IMR-90 (cell line): ENCODE measurements around the gene MLH3. TPM values are rescaled to one million over a fixed set of nuclear protein-coding genes. Genes with fewer than 3 reads are reported as not detected.

Source experiments
- ATAC-seq: fragments of 200-7000 bp; cut with Tn5 transposase; 2 replicates; pipeline ENCODE4 v1.9.1; 2020; ENCODE audit warnings: low read depth, mild to moderate bottlenecking, moderate library complexity
- BruUV-seq: library from RNA; stranded (reverse); fragments of 400-500 nt; replicated peaks from 2 replicates; lab custom pipeline; 2021; lab: Mats Ljungman, UMichigan
- CTCF ChIA-PET: fragments of 300-600 bp; formaldehyde crosslinking; extraction: SDS; loops from one replicate; lab custom pipeline; 2021; ENCODE audit warnings: antibody characterized with exemption; lab: Yijun Ruan, JAX
- POLR2A ChIA-PET: fragments of 300-600 bp; sonication (Branson Sonifier 250); formaldehyde crosslinking; loops from one replicate; lab custom pipeline; 2022; ENCODE audit warnings: antibody characterized with exemption; ENCODE audit not compliant: unreplicated experiment; lab: Charles Lee
- DNase-seq: peaks from one replicate; pipeline ENCODE4 v3.0.0; 2013
- H2AFZ ChIP-seq: replicated peaks from 2 replicates; pipeline ENCODE3; 2013; ENCODE audit warnings: low read length, mild to moderate bottlenecking; ENCODE audit not compliant: poor library complexity
- H2AK5ac ChIP-seq: 2 replicates; pipeline ENCODE4 v1.6.1; 2013; ENCODE audit warnings: low read depth, low read length, inconsistent platforms
- H2AK9ac ChIP-seq: replicated peaks from 2 replicates; pipeline ENCODE3; 2013; ENCODE audit warnings: mild to moderate bottlenecking, low read depth, low read length, moderate library complexity; ENCODE audit not compliant: poor library complexity
- H2BK120ac ChIP-seq: 2 replicates; pipeline ENCODE4 v1.6.1; 2013; ENCODE audit warnings: low read depth, low read length, inconsistent platforms
- H2BK15ac ChIP-seq: 3 replicates; pipeline ENCODE4 v1.6.1; 2013; ENCODE audit warnings: low read depth, low read length, inconsistent platforms
- H2BK20ac ChIP-seq: 2 replicates; pipeline ENCODE4 v1.6.1; 2013; ENCODE audit warnings: low read depth, mild to moderate bottlenecking, inconsistent platforms, low read length, moderate library complexity
- H2BK5ac ChIP-seq: 2 replicates; pipeline ENCODE4 v1.6.1; 2013; ENCODE audit warnings: mild to moderate bottlenecking, low read depth, low read length, inconsistent platforms; ENCODE audit not compliant: poor library complexity, severe bottlenecking
- H3K14ac ChIP-seq: replicated peaks from 2 replicates; pipeline ENCODE4 v1.6.1; 2013; ENCODE audit warnings: low read depth, low read length, inconsistent platforms
- H3K18ac ChIP-seq: 2 replicates; pipeline ENCODE4 v1.6.1; 2013; ENCODE audit warnings: low read depth, low read length, control low read depth
- H3K23ac ChIP-seq: 2 replicates; pipeline ENCODE4 v1.6.1; 2013; ENCODE audit warnings: low read depth, low read length, inconsistent platforms
- H3K27ac ChIP-seq: 2 replicates; pipeline ENCODE4 v1.5.1; 2013; ENCODE audit warnings: mild to moderate bottlenecking, control low read depth, low read length; ENCODE audit not compliant: insufficient read depth
- H3K27me3 ChIP-seq: 2 replicates; pipeline ENCODE4 v1.6.1; 2013; ENCODE audit warnings: low read length; ENCODE audit not compliant: control insufficient read depth, insufficient read depth
- H3K36me3 ChIP-seq: 2 replicates; pipeline ENCODE4 v1.6.1; 2013; ENCODE audit warnings: low read length, mixed read lengths; ENCODE audit not compliant: control insufficient read depth, insufficient read depth
- H3K4ac ChIP-seq: 2 replicates; pipeline ENCODE4 v1.6.1; 2013; ENCODE audit warnings: low read depth, low read length, inconsistent platforms
- H3K4me1 ChIP-seq: 2 replicates; pipeline ENCODE4 v1.6.1; 2013; ENCODE audit warnings: low read length, mixed read lengths; ENCODE audit not compliant: control insufficient read depth, insufficient read depth
- H3K4me2 ChIP-seq: 2 replicates; pipeline ENCODE4 v1.6.1; 2013; ENCODE audit warnings: low read depth, mild to moderate bottlenecking, control low read depth, low read length, moderate library complexity
- H3K4me3 ChIP-seq: 2 replicates; pipeline ENCODE4 v1.5.1; 2013; ENCODE audit warnings: low read depth, mild to moderate bottlenecking, control low read depth, low read length, moderate library complexity; ENCODE audit not compliant: insufficient read depth
- H3K56ac ChIP-seq: 2 replicates; pipeline ENCODE4 v1.6.1; 2013; ENCODE audit warnings: low read length, inconsistent platforms; ENCODE audit not compliant: insufficient read depth; ENCODE audit errors: extremely low read depth
- H3K79me1 ChIP-seq, 2 experiments: 2 replicates each; pipeline ENCODE4 v1.6.1; 2013; ENCODE audit warnings: low read length in 2 of 2, inconsistent platforms in 1 of 2, low read depth in 1 of 2
- H3K9ac ChIP-seq: 2 replicates; pipeline ENCODE4 v1.6.1; 2013; ENCODE audit warnings: low read depth, low read length, control low read depth
- H3K9me1 ChIP-seq: 2 replicates; pipeline ENCODE4 v1.6.1; 2013; ENCODE audit warnings: low read length, inconsistent platforms; ENCODE audit not compliant: insufficient read depth
- H3K9me3 ChIP-seq: 2 replicates; pipeline ENCODE4 v1.6.1; 2013; ENCODE audit warnings: low read length; ENCODE audit not compliant: control insufficient read depth, insufficient read depth
- H4K20me1 ChIP-seq: 2 replicates; pipeline ENCODE4 v1.6.1; 2013; ENCODE audit warnings: low read length, inconsistent platforms; ENCODE audit not compliant: insufficient read depth
- H4K5ac ChIP-seq: 2 replicates; pipeline ENCODE4 v1.6.1; 2013; ENCODE audit warnings: mild to moderate bottlenecking, low read depth, low read length, control low read depth
- H4K8ac ChIP-seq, 2 experiments: 2 replicates each; pipeline ENCODE4 v1.6.1; 2013; ENCODE audit warnings: low read depth in 2 of 2, low read length in 2 of 2, control low read depth in 1 of 2, inconsistent platforms in 1 of 2
- H4K91ac ChIP-seq: 2 replicates; pipeline ENCODE4 v1.6.1; 2013; ENCODE audit warnings: low read depth, low read length, inconsistent platforms; ENCODE audit not compliant: insufficient read depth
- FOS ChIP-seq: fragments of 150-350 bp; IDR thresholded peaks from 2 replicates; pipeline ENCODE4 v1.6.1; 2016; ENCODE audit warnings: low read depth, low read length
- RAD21 ChIP-seq: IDR thresholded peaks from 2 replicates; pipeline ENCODE4 v1.6.1; 2012; ENCODE audit warnings: low read length, improper control_type of control experiment
- WGBS, 2 experiments: methylation state at CpG; one replicate each; pipeline versions ENCODE4 v1.1.5 to v1.1.7; 2013; ENCODE audit warnings: missing lambda C conversion rate in 2 of 2; ENCODE audit not compliant: insufficient read length in 1 of 2; ENCODE audit errors: extremely low coverage in 2 of 2; 5-methylcytosine and 5-hydroxymethylcytosine counted together
- dilution Hi-C: fragments of 300-500 bp; cut with HindIII; formaldehyde crosslinking; loops from one replicate; pipeline ENCODE4 v1.14.3; 2018; ENCODE audit warnings: low sequenced_read_pairs; ENCODE audit not compliant: unreplicated experiment
- in situ Hi-C: fragments of 300-500 bp; cut with MboI; formaldehyde crosslinking; loops from 3 replicates; pipeline ENCODE4 v1.14.3; 2019; ENCODE audit warnings: low sequenced_read_pairs, inconsistent platforms, mixed read lengths
- intact Hi-C: fragments of 100-400 bp; cut with micrococcal nuclease; formaldehyde crosslinking; loops from 2 replicates; pipeline ENCODE4 v1.10.0; 2022
- polyA plus RNA-seq, 3 experiments: library from polyadenylated mRNA; depleted of rRNA; stranded (reverse); fragments of >200 nt; gene quantifications; 2 replicates each; pipeline ENCODE4 v1.2.3, GENCODE V29; 2012; ENCODE audit warnings: low replicate concordance in 1 of 3
- total RNA-seq: library from RNA; depleted of rRNA; stranded (reverse); fragments of >200 nt; gene quantifications from 2 replicates; pipeline ENCODE4 v1.2.3, GENCODE V29; 2012
- TF ChIP-seq, protein P1 (sequence below): conservative IDR thresholded peaks from 2 replicates; pipeline ENCODE4 v1.5.1; 2012; ENCODE audit warnings: mild to moderate bottlenecking, low read depth, low read length, improper control_type of control experiment

Gene MLH3
- total and polyA plus RNA-seq, 2 of the 4 experiments (the other 2 are of a cell fraction): 5.6 to 14.7 TPM

- H2BK5ac ChIP-seq: no peak overlapping the region
- CTCF ChIA-PET: interaction anchor here (0.5 to 1.3 kb wide), 2 partner anchors 11 to 101 kb away, joined by 3 to 8 read pairs; no protein-coding TSS in a partner anchor
- no peak overlapping the region for H3K23ac ChIP-seq
- no peak overlapping the region for H4K8ac ChIP-seq
- H3K4me3 ChIP-seq: no peak overlapping the region
- H4K5ac ChIP-seq: no peak overlapping the region
- H3K27me3 ChIP-seq: peaks cover 2% of the 10 kb centered on the region; the same call in 1 of the 2 replicates
- no TSS peak for BruUV-seq
- H3K4me2 ChIP-seq: no peak overlapping the region
- no peaks in the 10 kb centered on the region for H3K79me1 ChIP-seq
- H3K56ac ChIP-seq: no peak overlapping the region
- POLR2A ChIA-PET: no interaction called here
- peak; percentile 36 for DNase-seq
- dilution Hi-C loops (no loop called here), in situ Hi-C loops (no loop called here), intact Hi-C loops (no loop called here)
- peaks cover 15% of the 10 kb centered on the region for H3K4me1 ChIP-seq
- 76% methylated on average over 15 of the region's 23 CpGs; no CpG with 5 or more reads in 1 of the 2 experiments for WGBS, 2 experiments
- H3K9me1 ChIP-seq: peaks cover 9% of the 10 kb centered on the region; the same call in 1 of the 2 replicates
- no peak overlapping the region for H2BK15ac ChIP-seq
- H2AK9ac ChIP-seq: peak overlapping the region; percentile 11
- peak overlapping the region; percentile 58; the same call in 1 of the 2 replicates for H2AK5ac ChIP-seq
- H3K14ac ChIP-seq: no peak overlapping the region
- no peaks in the 10 kb centered on the region for H4K20me1 ChIP-seq
- peak; percentile 46 for ATAC-seq
- no peak overlapping the region for H3K27ac ChIP-seq
- H3K9me3 ChIP-seq: no peaks in the 10 kb centered on the region
- TF ChIP-seq RAD21 (no peak), FOS (no peak)
- TF ChIP-seq, protein P1, sequence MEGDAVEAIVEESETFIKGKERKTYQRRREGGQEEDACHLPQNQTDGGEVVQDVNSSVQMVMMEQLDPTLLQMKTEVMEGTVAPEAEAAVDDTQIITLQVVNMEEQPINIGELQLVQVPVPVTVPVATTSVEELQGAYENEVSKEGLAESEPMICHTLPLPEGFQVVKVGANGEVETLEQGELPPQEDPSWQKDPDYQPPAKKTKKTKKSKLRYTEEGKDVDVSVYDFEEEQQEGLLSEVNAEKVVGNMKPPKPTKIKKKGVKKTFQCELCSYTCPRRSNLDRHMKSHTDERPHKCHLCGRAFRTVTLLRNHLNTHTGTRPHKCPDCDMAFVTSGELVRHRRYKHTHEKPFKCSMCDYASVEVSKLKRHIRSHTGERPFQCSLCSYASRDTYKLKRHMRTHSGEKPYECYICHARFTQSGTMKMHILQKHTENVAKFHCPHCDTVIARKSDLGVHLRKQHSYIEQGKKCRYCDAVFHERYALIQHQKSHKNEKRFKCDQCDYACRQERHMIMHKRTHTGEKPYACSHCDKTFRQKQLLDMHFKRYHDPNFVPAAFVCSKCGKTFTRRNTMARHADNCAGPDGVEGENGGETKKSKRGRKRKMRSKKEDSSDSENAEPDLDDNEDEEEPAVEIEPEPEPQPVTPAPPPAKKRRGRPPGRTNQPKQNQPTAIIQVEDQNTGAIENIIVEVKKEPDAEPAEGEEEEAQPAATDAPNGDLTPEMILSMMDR: no peak
- 0 out of 2 replicates have a peak overlapping the region, but pooled peaks have one; percentile 22 for H3K4ac ChIP-seq
- no peak overlapping the region for H4K91ac ChIP-seq
- H2BK20ac ChIP-seq: no peak overlapping the region; the same call in 1 of the 2 replicates
- H2BK120ac ChIP-seq: 0 out of 2 replicates have a peak overlapping the region, but pooled peaks have one; percentile 11
- peak overlapping the region; percentile 46 for H2AFZ ChIP-seq
- no peaks in the 10 kb centered on the region for H3K36me3 ChIP-seq
- no peak overlapping the region for H3K9ac ChIP-seq
- no peak overlapping the region for H3K18ac ChIP-seq
These were observed 71.5 kb downstream of the MLH3 start for GRCh38 chr14:74979442-74980397.
